GM18507 (cell line): Measurements from ENCODE around the gene AOC3.
A peak's percentile ranks its signal among the peaks of the same experiment; 100 is the strongest.
"Not testable (repeated sequence)": the region's sequence is repeated elsewhere in the genome, so short reads cannot be mapped to it uniquely, and the experiment has no call there.

Experiments
- DNase-seq: peaks from one replicate; pipeline ENCODE4 v3.0.0; 2011; ENCODE audit warnings: low read depth; ENCODE audit not compliant: insufficient read length; ENCODE audit errors: extremely low spot score
- FAIRE-seq: peaks from 2 replicates; lab custom pipeline; 2011; peaks lifted over from hg19 to GRCh38; lab: Jason Lieb, UNC

AOC3 gene

DNA sequence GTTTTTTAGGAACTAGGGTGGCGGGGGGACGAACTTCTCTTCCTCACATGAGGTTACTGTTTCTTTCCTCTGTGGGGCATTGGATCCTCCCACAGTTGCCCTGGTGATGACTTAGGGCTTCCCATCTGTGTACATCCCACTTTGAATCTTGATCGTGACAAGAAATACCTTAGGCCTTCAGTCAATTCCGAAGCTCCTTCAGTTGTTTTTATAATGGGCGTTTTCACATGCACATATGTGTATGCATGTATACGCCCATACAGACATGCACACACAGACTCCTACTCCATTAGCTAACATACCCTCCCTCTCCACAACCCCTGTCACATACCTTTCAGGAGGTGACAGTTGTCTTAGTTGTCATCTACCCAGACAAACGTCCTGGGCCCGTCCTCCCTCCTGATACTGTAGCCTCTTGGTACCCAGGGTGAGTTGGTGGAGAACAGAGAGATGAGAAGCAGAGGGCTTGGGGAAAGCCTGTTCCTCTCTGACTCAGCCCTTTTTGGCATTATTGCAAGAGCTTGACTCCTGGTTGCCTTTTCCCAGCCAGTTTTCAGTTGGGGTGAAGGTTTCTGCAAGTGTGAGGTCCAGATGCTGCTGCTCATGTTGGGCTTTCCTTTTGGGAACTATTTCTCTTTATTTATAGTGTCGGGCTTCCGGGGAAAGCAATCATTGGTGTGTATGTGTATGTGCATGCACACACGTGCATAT lies 8.9 kb upstream of the AOC3 start:
- DNase-seq: no peak
- no peak for FAIRE-seq

DNA sequence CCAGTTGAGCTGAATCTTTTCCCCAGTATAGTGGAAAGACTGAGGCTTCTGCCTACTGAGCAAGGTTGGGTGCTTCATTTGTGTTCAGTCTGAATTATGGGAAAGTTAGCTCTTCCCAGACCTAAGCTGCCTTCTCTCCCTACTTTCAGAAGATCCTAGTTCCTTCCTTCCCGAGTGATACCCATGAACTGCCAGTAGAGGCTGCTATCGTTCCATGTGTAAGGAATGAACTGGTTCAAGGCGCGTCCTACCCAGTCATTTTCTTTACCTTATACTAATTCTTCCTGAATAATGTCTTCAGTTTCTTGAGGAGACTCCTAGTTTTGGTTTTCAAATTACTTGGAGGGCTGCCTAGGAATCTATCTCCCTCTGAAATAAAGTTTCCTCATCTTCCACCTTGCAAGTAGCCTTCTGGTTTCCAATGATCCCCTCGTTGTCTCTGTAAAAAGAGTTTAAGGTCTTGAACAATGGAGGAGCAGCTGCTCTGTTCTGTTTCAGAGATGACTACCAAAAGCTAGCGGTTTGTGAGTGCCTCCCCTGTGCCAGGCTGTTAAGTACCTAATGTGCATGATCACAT lies 7.6 kb upstream of the AOC3 start:
- DNase-seq (peak; percentile 20), FAIRE-seq (no peak)

DNA sequence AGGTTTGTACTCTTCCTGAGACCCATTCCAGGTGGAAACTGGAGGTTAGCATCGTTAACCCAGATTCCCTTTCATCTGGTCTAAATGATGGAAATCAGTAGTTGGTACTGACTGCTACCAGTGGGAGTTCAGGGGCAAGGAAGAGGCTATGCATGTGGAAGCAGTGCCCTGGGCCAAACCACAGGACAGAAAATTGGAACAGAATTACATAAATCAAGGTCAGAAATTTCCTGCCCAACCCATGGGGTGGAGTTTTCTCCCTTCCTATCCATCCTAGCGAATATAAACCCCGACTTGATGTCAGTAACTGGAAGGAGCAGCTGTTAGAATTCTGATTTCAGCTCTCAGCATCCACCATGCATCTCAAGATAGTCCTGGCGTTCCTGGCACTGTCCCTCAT lies 6.7 kb upstream of the AOC3 start, which contains the start of gene AOC2:
TSS of gene AOC2 (plus strand) at position 310 of the 400 bp plus-strand sequence. CDS start at position 357, 47 bp downstream.
- DNase-seq (no peak), FAIRE-seq (no peak)

DNA sequence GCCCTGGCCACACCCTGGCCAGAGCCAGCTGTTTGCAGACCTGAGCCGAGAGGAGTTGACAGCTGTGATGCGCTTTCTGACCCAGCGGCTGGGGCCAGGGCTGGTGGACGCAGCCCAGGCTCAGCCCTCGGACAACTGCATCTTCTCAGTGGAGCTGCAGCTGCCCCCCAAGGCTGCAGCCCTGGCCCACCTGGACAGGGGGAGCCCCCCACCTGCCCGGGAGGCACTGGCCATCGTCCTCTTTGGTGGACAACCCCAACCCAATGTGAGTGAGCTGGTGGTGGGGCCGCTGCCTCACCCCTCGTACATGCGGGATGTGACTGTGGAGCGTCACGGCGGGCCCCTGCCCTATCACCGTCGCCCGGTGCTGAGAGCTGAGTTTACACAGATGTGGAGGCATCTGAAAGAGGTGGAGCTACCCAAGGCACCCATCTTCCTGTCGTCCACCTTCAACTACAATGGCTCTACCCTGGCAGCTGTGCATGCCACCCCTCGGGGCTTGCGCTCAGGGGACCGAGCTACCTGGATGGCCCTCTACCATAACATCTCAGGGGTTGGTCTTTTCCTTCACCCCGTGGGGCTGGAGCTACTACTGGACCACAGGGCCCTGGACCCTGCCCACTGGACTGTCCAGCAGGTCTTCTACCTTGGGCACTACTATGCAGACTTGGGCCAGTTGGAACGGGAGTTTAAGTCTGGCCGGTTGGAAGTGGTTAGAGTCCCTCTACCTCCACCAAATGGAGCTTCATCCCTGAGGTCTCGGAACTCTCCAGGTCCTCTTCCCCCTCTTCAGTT lies 6.0 kb upstream of the AOC3 start:
- DNase-seq: no peak
- FAIRE-seq: no peak

DNA sequence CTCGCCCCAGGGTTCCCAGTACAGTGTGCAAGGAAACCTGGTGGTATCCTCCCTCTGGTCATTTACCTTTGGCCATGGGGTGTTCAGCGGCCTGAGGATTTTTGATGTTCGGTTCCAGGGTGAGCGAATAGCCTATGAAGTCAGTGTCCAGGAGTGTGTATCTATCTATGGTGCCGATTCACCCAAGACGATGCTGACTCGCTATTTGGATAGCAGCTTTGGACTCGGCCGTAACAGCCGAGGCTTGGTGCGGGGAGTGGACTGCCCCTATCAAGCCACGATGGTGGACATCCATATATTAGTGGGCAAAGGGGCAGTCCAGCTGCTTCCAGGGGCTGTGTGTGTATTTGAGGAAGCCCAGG lies 5.5 kb upstream of the AOC3 start:
- FAIRE-seq: no peak

DNA sequence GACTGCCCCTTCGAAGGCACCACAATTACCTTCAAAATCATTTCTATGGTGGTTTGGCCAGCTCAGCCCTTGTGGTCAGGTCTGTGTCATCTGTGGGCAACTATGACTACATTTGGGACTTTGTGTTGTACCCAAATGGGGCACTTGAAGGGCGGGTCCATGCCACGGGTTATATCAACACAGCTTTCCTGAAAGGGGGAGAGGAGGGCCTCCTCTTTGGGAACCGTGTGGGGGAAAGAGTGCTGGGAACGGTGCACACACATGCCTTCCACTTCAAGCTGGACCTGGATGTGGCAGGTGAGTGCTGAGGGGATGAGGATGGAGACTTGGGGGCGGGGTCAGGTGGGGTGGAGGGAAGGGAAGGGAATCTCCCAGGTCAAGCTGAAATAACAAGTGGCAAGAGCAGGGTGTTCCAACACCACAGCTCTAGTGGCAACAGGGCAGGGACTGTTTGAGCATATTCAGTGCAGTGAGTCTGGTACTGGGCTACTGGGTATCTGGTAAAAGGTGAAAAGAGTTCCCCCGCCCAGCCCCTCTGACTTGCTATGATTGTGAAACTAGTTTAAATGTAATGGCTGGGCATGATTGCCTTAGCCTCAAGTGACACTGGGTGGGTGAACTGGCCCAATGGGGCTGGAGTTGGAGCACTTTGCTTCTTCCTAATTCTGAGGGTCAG lies 4.9 kb upstream of the AOC3 start:
- DNase-seq (no peak), FAIRE-seq (no peak)

More for the DNA sequence above, 5.5 kb upstream of the AOC3 start:
- no peak for DNase-seq

DNA sequence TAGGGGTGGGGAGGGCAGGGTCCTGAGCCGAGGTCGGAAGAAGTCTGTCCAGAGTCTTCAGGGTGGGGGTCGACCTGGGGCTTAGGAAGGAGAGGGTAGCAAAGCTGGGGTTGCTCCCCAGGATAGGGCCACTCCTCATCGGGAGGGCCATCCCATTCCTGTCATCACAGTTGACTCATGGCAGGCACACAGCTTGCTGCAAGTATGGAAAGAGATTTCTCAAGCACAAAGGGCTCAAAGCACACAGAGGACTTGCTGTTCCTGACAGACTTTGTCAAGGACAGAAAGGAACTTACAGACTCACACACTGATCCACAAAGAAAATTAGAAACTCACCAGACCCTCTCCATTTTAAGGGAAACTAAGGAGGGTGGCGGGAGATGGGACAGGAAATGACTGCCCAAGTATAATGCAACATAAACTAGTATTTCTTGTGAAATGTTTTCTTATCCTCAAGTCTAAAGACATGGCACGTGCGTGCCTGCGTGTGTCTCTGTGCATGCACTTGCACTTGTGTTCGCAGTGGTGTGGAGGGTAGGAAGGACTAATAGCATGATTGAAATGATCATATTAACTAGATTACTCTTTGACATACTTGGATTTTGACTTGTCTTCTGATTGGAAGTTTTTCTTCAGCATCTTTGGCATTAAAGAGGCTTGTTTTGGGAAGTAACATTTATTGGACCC lies 4.3 kb upstream of the AOC3 start:
- DNase-seq: no peak
- FAIRE-seq: no peak

DNA sequence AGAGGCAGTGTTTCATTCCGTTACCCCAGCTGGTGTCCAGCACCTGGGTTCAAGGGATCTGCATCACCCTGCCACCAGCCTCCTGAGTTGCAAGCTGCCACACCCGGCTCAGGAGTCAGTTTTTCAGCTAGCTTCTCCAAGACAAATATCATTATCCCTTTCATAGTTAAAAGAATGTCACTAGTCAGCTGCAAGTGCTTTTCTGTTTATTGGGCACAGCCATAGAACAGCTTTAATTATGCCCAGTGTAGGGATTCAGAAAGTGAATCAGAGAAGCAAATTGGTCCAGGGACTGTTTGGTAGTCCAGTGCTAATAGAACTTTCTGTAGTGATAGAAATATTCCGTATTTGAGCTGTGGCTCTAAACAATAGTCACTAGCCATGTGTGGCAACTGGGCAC lies 2.9 kb upstream of the AOC3 start:
- DNase-seq (no peak), FAIRE-seq (no peak)

DNA sequence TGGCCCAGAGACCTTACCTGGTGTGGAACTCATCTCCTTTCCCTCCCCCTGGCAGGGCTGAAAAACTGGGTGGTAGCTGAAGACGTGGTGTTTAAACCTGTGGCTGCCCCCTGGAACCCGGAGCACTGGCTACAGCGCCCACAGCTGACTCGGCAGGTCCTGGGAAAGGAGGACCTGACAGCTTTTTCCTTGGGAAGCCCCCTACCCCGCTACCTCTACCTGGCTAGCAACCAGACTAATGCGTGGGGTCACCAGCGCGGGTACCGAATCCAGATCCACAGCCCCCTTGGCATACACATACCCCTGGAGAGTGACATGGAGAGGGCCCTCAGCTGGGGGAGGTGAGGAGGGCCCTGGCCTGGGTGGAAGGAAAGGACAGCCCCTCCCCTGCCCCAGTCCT lies 2.0 kb upstream of the AOC3 start:
- FAIRE-seq: no peak
- no peak for DNase-seq

DNA sequence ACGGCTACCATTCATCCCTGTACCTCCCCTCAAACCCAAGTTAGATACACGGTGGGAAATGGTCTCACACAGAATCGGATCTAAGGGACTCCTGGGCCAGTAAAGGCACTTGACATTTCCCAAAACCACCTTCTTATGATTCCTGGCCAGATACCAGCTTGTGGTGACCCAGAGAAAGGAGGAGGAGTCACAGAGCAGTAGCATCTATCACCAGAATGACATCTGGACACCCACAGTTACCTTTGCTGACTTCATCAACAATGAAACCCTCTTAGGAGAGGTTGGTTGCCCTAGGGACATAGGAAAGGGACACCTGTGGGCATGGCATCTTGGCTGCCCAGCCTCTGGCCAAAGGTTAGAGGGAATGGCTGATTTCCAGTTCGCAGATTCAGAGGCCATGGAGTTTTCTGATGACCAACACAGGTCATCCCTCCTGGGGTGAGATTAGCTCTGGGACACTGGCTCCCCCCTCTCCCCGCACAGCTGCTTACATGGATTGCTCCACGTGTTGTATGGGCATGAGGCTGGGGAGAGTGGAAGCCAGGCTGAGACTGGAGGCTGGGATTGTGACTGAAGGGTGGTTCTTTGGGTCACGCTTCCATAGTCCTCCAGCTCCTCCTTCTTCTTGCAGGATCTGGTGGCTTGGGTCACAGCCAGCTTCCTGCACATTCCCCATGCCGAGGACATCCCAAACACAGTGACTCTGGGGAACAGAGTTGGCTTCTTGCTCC lies 1.4 kb upstream of the AOC3 start:
- no peak for FAIRE-seq
- no peak for DNase-seq

DNA sequence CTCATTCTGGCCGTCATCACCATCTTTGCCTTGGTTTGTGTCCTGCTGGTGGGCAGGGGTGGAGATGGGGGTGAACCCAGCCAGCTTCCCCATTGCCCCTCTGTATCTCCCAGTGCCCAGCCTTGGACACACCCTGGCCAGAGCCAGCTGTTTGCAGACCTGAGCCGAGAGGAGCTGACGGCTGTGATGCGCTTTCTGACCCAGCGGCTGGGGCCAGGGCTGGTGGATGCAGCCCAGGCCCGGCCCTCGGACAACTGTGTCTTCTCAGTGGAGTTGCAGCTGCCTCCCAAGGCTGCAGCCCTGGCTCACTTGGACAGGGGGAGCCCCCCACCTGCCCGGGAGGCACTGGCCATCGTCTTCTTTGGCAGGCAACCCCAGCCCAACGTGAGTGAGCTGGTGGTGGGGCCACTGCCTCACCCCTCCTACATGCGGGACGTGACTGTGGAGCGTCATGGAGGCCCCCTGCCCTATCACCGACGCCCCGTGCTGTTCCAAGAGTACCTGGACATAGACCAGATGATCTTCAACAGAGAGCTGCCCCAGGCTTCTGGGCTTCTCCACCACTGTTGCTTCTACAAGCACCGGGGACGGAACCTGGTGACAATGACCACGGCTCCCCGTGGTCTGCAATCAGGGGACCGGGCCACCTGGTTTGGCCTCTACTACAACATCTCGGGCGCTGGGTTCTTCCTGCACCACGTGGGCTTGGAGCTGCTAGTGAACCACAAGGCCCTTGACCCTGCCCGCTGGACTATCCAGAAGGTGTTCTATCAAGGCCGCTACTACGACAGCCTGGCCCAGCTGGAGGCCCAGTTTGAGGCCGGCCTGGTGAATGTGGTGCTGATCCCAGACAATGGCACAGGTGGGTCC lies 607 bp downstream of the AOC3 start:
- not testable (repeated sequence) for DNase-seq, FAIRE-seq

DNA sequence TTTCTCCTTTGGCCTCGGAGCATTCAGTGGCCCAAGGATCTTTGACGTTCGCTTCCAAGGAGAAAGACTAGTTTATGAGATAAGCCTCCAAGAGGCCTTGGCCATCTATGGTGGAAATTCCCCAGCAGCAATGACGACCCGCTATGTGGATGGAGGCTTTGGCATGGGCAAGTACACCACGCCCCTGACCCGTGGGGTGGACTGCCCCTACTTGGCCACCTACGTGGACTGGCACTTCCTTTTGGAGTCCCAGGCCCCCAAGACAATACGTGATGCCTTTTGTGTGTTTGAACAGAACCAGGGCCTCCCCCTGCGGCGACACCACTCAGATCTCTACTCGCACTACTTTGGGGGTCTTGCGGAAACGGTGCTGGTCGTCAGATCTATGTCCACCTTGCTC lies 1.4 kb downstream of the AOC3 start:
- FAIRE-seq (no peak), DNase-seq (no peak)

DNA sequence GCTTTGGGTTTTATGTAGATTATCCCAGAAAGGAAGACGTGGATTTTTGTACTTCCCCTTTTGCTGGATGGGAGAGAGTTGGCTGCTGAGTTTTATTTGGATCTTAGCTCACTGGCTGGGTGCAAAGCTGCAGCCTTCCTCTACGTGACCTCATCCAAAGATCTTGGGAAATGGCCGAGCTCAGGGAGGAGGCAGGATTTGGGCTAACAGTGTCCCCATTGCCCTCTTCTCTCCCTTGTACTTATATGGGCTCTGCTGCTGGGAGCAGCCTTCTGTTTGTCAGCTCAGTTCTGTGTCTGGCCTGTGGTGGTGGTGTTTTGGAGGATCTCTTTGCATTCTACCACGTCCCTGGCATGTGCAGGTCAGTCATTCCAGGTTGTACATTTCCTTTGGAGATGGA lies 2.0 kb downstream of the AOC3 start:
- DNase-seq (no peak), FAIRE-seq (no peak)

DNA sequence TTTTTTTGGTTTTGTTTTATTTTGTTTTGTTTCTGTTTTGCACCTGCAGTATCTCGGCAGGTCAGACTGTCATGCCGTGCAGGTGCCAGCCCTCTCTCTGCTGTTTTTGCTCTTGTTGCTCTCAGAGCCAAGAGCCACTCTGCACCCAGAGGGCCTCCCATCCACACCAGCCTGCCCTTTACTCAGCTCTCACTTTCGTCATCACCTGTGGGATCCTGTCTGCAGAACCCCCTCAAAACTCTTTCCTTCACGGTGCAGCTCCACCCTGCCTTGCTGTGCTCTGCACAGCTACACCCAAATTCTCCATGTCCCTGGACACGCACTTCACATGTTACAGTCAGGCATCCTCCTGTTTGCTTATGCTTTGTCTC lies 2.6 kb downstream of the AOC3 start:
- no peak for DNase-seq
- no peak for FAIRE-seq

DNA sequence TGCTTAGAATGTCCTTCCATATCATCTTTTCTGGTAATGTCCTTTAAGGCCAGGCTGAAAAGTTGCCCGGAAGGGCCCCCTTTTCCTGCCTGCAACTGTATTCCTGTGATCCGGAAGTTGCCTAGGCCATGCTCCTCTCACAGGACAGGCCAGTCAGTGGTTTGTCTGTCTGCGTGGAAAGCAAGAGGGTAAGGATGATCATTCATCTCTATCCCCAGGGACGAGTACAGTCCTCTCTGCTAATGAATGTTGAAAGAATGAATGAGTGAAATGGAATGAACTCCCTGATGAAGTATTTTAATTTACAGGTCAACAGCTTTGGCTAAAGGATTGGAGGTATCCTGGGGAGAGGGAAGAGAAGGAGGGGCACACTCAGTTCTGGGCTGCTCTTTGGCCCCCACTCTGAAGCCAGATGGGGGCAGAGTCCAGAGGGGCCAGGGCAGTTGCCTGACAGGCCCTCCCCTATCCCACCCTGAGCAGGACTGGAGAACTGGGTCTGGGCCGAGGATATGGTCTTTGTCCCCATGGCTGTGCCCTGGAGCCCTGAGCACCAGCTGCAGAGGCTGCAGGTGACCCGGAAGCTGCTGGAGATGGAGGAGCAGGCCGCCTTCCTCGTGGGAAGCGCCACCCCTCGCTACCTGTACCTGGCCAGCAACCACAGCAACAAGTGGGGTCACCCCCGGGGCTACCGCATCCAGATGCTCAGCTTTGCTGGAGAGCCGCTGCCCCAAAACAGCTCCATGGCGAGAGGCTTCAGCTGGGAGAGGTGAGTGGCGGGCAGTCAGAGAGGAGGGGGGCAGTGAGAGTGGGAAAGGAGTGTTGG lies 3.2 kb downstream of the AOC3 start:
- FAIRE-seq (no peak), DNase-seq (no peak)

DNA sequence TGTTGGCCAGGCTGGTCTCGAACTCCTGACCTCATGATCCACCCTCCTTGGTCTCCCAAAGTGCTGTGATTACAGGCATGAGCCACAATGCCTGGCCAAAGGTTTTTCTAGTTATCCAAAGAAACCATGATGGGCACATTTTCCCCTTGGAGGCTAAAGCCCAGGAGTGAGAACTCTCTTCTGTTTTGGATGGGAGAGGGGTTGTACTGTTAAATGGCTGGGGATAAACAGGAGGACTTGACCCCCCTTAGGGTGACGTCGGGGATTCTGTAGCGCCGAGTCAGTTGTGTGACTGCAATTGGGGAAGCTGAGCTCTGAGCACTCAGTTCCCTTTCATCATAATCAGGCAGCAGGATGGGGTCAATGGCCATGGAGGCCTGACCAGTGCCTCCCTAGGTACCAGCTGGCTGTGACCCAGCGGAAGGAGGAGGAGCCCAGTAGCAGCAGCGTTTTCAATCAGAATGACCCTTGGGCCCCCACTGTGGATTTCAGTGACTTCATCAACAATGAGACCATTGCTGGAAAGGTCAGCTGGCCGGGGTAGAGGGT lies 4.1 kb downstream of the AOC3 start:
- no peak for FAIRE-seq
- no peak for DNase-seq

DNA sequence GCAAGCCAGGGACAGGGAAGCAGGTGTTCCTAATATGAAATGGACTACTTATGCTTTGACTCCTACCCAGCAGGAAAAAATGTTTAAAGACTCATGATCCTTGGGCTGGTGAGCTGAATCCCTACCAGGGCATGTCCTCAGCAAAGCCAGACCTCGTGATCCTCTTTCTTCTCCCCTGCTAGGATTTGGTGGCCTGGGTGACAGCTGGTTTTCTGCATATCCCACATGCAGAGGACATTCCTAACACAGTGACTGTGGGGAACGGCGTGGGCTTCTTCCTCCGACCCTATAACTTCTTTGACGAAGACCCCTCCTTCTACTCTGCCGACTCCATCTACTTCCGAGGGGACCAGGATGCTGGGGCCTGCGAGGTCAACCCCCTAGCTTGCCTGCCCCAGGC lies 5.1 kb downstream of the AOC3 start:
- DNase-seq, FAIRE-seq: not testable (repeated sequence)
